ENCODE measurements around the gene ATP13A4.

The ATP13A4 gene

DNA sequence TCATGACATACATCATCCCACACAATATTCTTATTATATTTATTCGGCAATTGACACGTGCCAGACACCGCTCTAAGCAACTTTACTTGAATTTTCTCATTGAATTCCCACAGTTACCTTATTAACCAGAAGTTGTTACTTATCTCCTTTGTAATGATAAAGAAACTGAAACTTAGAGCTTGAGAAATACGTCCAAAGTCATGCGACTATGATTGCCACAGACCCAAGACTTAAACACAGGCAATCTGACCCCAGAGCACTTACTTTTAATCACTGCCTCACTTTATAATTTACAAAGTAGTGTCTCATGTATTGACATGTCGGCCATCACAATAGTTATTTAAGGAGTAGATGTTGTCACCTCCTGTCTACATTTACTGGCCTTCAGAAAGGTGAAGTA is 64.7 kb downstream of the ATP13A4 start:
- no peak for DNase-seq

DNA sequence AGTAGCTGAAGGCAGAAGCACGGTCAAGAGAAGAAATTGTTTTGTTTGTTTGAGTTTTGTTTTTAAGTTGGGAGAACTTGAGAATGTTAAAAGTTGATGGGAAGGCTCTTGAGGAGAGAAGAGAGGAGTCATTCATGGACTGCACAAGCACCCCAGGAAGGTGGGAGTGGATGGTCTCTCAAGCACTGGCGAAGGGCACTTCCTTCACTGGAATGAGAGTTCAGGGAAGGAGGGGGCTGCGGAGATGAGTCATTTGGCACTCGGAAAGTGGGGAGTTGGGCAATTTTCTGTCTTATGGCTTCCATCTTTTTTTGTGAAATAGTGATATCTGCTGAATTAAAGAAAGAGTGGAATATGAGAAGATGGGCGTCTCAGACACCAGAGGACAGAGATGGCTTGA is 66.0 kb downstream of the ATP13A4 start:
- DNase-seq: no peak

GRCh38 chr3:193483988-193484539 is 70.6 kb downstream of the ATP13A4 start:
- no peak for DNase-seq

GRCh38 chr3:193481436-193481835 is 73.3 kb downstream of the ATP13A4 start:
- no peak for DNase-seq

DNA sequence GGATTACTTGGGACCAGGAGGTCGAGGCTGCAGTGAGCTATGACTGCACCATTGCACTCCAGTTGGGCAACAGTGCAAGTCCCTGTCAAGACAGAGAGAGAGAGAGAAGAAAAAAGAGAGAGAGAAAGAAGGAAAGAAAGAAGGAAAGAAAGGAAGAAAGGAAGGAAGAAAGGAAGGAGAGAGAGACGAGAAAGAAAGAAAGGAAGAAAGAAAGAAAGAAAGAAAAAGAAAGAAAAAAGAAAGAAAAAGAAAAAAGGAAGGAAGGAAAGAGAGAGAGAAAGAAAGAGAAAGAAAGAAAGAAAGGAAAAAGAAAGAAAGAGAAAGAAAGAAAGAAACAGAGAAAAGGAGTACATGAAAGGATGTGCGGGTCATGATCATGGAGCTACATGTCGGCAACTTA is 80.2 kb downstream of the ATP13A4 start:
- DNase-seq: no peak

DNA sequence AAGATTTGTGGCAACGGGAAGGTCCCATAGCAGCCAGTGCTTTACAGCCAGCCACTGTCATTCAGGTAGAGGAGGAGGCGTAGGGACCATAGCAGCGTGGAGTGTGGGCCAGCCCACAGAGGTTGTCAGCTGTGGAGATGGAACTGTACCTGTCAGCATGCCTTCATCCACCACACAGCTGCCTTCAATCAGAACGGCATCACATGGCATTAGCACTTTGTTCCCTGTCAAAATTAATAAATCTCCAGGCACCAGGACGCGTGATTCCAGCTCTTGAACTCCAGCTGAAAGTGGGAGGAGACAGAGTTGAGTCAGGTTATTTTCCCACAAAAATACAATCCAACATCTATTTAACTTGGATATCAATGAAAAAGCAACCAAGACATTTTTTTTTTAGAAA is 84.0 kb downstream of the ATP13A4 start:
- DNase-seq: no peak

DNA sequence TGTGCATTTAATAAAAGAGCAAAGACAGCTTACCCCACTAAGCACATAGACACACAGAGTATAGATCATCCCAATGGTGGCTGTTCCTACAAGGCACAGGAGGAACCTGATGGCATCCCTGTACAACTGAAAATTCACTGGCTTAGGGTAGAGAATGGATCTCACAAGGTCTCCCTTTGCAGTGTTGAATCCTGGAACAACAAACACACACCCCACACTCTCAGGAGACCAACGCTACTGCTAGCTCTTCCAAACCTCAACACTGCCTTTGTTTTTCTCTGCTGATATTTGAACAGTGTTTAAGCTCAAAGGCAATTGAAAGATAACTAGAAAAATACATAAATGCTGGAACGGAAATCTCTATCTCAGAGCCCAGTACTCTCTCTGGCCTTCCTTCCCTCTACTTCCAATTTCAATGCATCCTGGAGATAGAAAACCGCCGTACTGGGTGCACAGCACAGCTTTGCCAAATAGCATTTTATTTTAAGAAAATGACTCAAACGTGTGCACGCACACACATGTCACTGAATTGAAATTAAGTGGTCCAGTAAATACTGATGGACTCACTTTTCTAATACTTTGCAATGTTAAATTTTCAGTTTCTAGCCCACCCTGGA is 88.6 kb downstream of the ATP13A4 start:
- DNase-seq: no peak

- no peak for DNase-seq
Measured at GRCh38 chr3:193464889-193465288, 89.8 kb downstream of the ATP13A4 start.

- no peak for DNase-seq
Measured at GRCh38 chr3:193457526-193457925, 97.2 kb downstream of the ATP13A4 start.

DNA sequence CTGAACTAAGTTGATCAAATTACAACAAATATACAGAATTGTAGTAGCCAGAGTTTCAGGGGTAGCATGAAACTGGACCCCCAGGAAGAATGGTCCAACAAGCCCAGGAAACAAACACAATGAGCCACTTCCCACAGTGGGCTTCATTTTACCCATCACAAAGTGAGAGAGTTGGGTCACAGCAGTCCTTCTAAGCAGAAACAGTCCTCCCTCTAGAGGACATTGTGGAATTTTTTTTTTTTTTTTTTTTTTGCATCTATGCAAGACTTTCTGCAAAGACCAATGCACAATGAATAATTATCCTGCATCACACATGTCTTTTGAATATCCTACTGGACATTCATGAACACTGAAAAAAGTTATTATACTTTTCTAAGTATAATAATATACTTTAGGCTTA is 102.4 kb downstream of the ATP13A4 start:
- DNase-seq: no peak

GRCh38 chr3:193451902-193452301 is 102.8 kb downstream of the ATP13A4 start:
- DNase-seq: no peak

DNA sequence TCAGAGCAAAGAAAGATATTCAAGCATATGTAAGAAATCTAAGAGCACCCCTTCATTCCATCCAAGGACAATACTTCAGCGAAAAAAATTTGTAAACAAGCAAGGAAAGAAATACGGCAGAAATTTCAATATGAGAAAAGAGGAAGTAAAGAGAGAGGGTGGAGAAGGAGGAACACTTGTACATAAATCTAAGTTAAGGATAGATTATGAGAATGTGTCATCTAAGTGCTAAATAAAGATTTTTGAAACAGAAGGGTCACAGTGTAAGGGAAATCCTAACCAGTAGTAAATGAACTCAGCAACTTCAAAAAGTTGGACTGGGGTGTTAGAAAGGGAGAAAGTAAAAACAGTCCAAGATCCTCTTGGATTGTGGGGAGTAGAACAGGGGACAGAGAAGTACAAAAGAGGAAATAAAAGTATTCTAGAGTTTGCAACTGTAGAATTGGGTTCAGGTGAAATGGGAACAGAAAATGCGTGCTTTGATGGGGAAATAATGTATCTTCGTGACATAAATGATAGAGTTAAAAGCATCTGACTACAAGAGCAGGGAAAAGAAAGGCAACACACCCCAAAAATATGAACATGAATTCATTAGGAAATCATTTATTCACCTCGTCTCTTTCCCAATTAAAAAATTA is 107.6 kb downstream of the ATP13A4 start:
- DNase-seq: no peak

DNA sequence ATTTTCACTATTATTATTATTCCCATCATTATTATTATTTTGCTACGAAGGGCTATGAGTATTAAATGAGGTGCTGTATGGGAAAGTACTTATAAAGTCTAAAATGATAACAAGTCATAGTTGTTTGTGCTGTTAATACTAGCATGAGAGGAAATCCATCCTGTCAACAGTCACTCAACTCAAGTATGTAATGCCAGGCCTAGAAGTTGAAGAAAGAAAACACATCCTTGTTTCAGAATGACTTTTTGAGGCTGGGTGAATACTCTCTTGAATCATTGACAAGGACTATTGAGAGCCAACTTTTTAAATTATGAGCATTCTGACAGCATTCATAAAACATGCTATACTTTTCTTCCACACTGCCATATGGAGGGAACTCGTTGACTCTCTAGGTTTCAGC is 115.3 kb downstream of the ATP13A4 start:
- DNase-seq: no peak

DNA sequence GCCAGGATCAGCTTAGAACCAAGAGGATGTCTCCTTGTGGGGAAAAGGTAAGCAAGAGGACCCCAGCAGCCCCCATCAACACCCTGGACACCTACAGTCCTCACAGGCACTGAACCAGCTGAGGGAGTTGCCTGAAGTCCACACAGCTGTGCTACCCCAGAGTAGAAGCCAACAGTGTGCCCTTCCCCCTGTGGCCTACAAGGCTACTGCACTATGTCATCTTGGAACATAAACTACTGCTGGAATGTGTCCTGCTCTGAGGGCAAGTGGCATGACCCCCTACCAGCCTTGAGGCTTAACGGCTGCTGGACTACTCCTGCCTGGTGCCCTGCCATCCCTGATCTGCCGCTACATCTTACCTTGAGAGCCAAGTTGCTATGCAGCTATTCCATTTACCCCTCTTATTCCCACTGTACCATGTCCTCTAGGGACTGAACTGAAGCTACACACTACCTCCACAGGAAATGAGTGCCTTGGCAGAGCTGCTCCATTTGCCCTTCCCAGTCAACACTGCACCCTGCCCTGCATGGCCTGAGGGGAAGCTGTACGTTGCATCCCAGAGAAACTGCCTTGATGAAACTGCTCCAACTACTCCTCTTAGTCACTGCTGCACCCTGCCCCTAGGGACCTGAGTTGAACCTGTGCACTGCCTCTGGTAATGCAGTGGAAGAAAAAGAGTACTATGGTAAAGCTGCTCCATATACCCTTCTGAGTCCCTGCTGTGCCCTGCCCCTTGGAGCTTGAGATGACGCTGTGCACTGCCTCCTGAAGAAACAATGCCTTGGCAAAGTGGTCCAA is 135.9 kb downstream of the ATP13A4 start:
- DNase-seq: no peak

DNA sequence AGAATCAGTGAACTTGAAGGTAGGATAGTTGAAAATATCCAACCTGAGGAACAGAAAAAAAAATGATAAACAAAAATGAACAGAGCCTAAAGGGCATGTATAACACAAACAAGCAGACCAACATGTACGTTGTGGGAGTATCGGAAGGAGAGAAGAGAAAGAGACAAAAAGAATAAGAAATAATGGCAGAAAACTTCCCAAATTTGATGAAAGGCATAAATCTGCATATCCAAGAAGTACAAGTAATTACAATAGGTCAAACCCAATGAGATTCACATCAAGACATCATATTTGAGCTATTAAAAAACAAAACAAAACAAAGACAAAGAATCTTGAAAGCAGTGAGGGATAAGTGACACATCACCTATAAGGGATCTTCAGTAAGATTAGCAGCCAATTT is 138.1 kb downstream of the ATP13A4 start:
- DNase-seq: no peak

GRCh38 chr3:193407688-193408087 is 147.0 kb downstream of the ATP13A4 start:
- no peak for DNase-seq

DNA sequence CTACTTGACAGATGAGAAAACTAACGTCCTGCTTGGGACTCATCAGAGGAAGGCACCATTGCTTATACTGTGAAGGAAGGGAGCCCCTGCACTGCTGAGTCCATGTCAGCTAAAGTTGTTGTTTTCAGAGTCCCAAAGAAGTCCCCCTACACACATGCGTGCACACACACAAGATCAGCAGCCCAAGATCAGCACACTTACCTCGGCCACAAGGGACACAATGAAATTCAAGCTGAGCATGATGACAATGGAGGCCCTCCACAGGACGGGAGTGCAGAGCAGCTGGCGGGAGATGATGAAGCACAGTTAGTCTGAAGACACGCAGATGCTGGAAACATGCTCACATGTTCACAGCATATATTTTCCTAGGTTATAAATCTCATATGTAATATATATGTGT is 147.6 kb downstream of the ATP13A4 start:
- DNase-seq: no peak

DNA sequence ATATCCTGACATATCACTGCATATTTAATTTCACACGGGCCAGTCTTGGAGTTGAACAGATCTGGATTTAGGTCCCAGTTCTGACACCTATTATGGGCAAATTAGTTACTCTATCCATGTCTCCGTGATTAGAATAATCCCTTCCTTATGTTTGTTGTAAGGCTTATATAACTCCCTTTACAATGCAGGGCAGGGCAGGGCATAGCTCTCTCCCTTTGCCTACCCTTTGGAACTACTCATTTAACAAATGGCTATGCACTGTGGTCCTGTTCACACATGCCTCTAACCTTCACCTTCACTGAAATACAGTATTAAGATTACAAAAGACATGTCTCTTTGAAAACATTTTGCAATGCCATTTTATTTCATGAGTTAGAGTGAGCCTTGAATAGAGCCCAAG is 151.4 kb downstream of the ATP13A4 start:
- DNase-seq: no peak

- no peak for DNase-seq
Measured at GRCh38 chr3:193400304-193400703, 154.4 kb downstream of the ATP13A4 start.

GRCh38 chr3:193396451-193397244 is 158.0 kb downstream of the ATP13A4 start:
- DNase-seq: no peak

GRCh38 chr3:193391902-193392301 is 162.8 kb downstream of the ATP13A4 start:
- DNase-seq: no peak

DNA sequence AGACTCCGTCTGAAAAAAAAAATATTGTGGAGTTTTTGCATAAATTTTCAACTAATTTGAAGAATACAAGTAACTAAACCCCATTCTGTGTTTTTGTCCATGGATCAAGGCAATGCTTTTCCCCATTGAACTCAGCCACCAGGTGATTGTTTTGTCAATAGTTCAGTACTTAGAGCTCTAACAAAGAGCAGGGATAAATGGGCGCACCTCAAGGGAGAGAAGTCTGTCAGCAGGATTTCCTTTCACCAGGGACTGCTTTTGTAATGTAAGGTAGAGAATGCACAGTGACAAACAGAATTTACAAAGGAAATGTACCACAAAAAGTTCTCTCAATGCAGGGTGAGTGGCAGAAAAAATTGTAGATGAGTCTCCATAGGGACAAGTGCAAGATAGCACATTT is 165.4 kb downstream of the ATP13A4 start:
- no peak for DNase-seq

GRCh38 chr3:193388361-193388760 is 166.3 kb downstream of the ATP13A4 start:
- DNase-seq: no peak

All from CD4-positive, alpha-beta T cell treated with Interleukin-4 for 4 hours (primary cell).